Measurements from ENCODE around the gene TOE1. TPM values are rescaled to one million over a fixed set of nuclear protein-coding genes. Genes with fewer than 3 reads are reported as not detected.

TOE1 gene
- total RNA-seq, 6 donors from 2014 or later: 5.4 to 16.6 (median 9.1) TPM

DNA sequence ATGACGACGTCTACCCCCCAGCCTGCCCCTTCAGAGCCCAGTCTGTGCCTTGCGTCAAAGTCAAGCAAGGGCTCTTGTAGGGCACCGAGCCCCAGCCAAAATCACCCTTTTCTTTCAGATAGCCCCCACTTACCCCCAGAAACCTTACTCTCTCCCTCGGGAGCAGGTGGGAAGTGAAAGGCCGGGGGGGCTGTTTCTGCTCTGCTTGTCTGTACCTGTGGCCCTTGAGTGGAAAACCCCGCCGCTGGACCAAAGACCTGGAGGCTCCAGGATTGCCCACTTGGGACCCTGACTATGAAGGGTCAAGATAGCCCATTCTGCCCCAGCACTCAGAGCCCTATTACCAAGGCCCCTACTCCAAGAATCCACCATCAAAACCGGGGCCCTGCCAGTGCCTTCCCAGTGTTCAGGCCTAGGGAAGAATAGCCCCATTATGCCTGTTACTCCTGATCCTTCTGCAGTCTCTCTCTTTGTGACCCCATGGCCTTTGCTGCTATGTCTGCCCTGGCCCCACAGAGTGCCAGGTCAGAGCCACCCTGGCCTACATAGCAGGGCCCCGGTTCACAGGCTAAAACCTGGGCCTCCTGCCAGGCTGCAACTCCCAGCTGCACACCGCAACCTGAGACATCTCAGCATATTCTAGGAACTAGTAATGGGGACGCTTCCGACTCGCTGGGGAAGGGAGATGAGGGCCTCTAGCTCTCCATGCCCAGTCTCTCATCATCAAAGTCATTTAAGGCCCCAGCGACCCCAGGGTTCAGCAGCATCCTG is 35.5 kb upstream of the TOE1 start:
- TF ChIP-seq POLR2A (IDR thresholded peaks at IDR 0.05) (no peak), POLR2AphosphoS5 (IDR thresholded peaks at IDR 0.05) (no peak), CTCF (IDR thresholded peaks at IDR 0.05) (peak in 3 of 6 experiments; percentile 2 to 18 (median 3)), EP300 (IDR thresholded peaks at IDR 0.05) (no peak)

DNA sequence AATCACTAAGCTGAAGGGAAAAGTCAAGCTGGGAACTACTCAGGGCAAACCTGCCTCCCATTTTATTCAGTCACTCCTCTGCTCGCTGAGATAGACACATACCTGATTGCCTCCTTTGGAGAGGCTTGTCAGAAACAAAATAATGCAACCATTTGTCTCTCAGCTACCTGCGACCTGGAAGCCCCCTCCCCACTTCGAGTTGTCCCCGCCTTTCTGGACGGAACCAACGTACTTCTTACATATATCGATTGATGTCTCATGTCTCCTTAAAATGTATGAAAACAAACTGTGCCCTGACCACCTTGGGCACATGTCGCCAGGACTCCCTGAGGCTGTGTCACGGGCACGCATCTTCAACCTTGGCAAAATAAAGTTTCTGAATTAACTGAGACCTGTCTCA is 34.7 kb upstream of the TOE1 start:
- Histone ChIP-seq H3K36me3 (no peaks in the 10 kb centered on the region), H3K4me3 (no peak overlapping the region), H3K27ac (peak overlapping the region in 1 of 4 donors; percentile 94), H3K9me3 (no peaks in the 10 kb centered on the region), H3K27me3 (no peaks in the 10 kb centered on the region), H3K4me1 (peaks cover 9 to 14% (median 13%) of the 10 kb centered on the region in 4 donors)
- 89 to 91% methylated on average over 10 of the region's 10 CpGs for WGBS, 2 donors
- DNase-seq (no peak), ATAC-seq (ENCODE audit: low FRiP score in 2 of 2) (no peak)
- TF ChIP-seq EP300 (IDR thresholded peaks at IDR 0.05) (no peak), POLR2AphosphoS5 (IDR thresholded peaks at IDR 0.05) (no peak), POLR2A (IDR thresholded peaks at IDR 0.05) (no peak), CTCF (IDR thresholded peaks at IDR 0.05) (no peak)

More for the DNA sequence above, 35.5 kb upstream of the TOE1 start:
- H3K9me3 ChIP-seq: no peaks in the 10 kb centered on the region
- H3K4me3 ChIP-seq: peak overlapping the region; percentile 67 to 84 (median 77)
- no peak for ATAC-seq (ENCODE audit: low FRiP score in 2 of 2)
- DNase-seq: peak in 1 of 2 donors; percentile 28
- H3K4me1 ChIP-seq: peaks cover 9 to 14% (median 13%) of the 10 kb centered on the region in 4 donors
- H3K27me3 ChIP-seq: no peaks in the 10 kb centered on the region
- WGBS, 2 donors: 49 to 68% methylated on average over 5 to 15 of the region's 15 CpGs
- peak overlapping the region; percentile 81 to 94 (median 90) for H3K27ac ChIP-seq
- H3K36me3 ChIP-seq: no peaks in the 10 kb centered on the region

DNA sequence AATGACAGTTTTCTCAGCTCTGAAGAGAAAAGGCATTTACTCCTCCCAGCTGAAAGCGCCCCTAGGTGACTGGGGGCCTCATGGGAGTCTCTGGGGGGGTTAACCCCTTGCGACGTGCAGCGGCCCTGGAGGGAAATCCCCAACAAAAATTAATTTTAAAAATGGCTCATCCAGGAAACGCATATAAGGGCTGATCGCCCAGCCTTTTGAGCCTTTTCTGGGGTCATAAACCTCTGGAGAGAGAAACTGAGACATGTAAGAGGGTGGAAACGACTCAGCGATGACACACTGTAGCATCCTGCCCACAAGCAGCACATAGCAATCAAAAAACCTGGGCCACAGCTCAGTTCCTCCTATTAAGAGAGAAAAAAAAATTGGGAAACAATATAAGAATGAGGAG is 33.7 kb upstream of the TOE1 start:
- Histone ChIP-seq H3K27ac (no peak overlapping the region), H3K4me1 (peaks cover 9 to 14% (median 13%) of the 10 kb centered on the region in 4 donors), H3K9me3 (no peaks in the 10 kb centered on the region), H3K36me3 (no peaks in the 10 kb centered on the region), H3K27me3 (no peaks in the 10 kb centered on the region), H3K4me3 (no peak overlapping the region)
- no peak for ATAC-seq (ENCODE audit: low FRiP score in 2 of 2)
- WGBS, 2 donors: 56 to 72% methylated on average over 8 of the region's 8 CpGs
- DNase-seq: no peak
- TF ChIP-seq POLR2A (IDR thresholded peaks at IDR 0.05): no peak
- TF ChIP-seq POLR2AphosphoS5 (IDR thresholded peaks at IDR 0.05): no peak
- no peak for TF ChIP-seq EP300 (IDR thresholded peaks at IDR 0.05)
- TF ChIP-seq CTCF (IDR thresholded peaks at IDR 0.05): no peak

- DNase-seq (no peak), ATAC-seq (ENCODE audit: low FRiP score in 2 of 2) (no peak)
- 74 to 83% methylated on average over 3 of the region's 3 CpGs for WGBS, 2 donors
- Histone ChIP-seq H3K36me3 (no peaks in the 10 kb centered on the region), H3K4me3 (no peak overlapping the region), H3K27me3 (no peaks in the 10 kb centered on the region), H3K27ac (no peak overlapping the region), H3K4me1 (peaks cover 9 to 14% (median 13%) of the 10 kb centered on the region in 4 donors), H3K9me3 (no peaks in the 10 kb centered on the region)
- no peak for TF ChIP-seq POLR2AphosphoS5 (IDR thresholded peaks at IDR 0.05)
- no peak for TF ChIP-seq POLR2A (IDR thresholded peaks at IDR 0.05)
- no peak for TF ChIP-seq CTCF (IDR thresholded peaks at IDR 0.05)
- no peak for TF ChIP-seq EP300 (IDR thresholded peaks at IDR 0.05)
These were observed 33.1 kb upstream of the TOE1 start for GRCh38 chr1:45306905-45307304.

DNA sequence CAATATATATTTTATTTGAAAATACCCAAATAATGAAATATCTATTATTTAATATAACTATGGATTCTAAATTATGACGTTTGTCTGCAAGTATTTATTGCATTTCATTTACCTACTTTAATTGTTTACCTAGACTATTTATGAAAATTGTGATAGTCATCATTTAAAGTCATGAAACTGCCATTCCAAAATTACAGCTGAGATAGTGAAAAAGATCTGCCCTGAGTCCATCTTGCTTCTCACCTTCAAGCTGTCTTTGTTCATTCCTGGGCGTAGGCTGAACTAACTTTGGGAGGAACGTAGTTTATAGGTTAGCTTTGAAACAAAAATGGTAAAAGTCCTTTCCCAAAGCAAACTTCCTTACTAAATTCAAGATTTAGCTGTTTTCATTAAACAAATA is 25.7 kb upstream of the TOE1 start:
- Histone ChIP-seq H3K9me3 (no peaks in the 10 kb centered on the region), H3K4me1 (no peaks in the 10 kb centered on the region), H3K27ac (no peak overlapping the region), H3K27me3 (no peaks in the 10 kb centered on the region), H3K4me3 (no peak overlapping the region), H3K36me3 (no peaks in the 10 kb centered on the region)
- ATAC-seq (ENCODE audit: low FRiP score in 2 of 2): no peak
- WGBS, 2 donors: 84 to 86% methylated on average over 3 of the region's 3 CpGs
- no peak for TF ChIP-seq POLR2AphosphoS5 (IDR thresholded peaks at IDR 0.05)
- TF ChIP-seq CTCF (IDR thresholded peaks at IDR 0.05): no peak
- TF ChIP-seq EP300 (IDR thresholded peaks at IDR 0.05): no peak
- TF ChIP-seq POLR2A (IDR thresholded peaks at IDR 0.05): no peak
- no peak for DNase-seq

Measured in upper lobe of left lung (tissue), 6 donors.